ENCODE measurements around the gene UBAC1. TPM values are rescaled to one million over a fixed set of nuclear protein-coding genes. Genes with fewer than 3 reads are reported as not detected.
A peak's percentile ranks its signal among the peaks of the same experiment; 100 is the strongest.

The UBAC1 gene
- total and polyA plus RNA-seq, 9 of the 15 experiments (the other 6 are each of a cell fraction or from before 2014, with no cell fraction given) = 94.0 to 399 (median 228) TPM

- TF ChIP-seq TFE3 (CRISPR knock-in tag; IDR thresholded peaks at IDR 0.05) (peak; percentile 10; the same call in 1 of the 2 replicates), MGA (IDR thresholded peaks at IDR 0.05) (no peak), SP1 (CRISPR knock-in tag; IDR thresholded peaks at IDR 0.05) (peak; percentile 74), KDM1A (IDR thresholded peaks at IDR 0.05) (no peak), ZNF830 (CRISPR knock-in tag; IDR thresholded peaks at IDR 0.05) (no peak), NUFIP1 (IDR thresholded peaks at IDR 0.05; ENCODE audit: partially characterized antibody) (no peak), GTF2A2 (tag; IDR thresholded peaks at IDR 0.05) (no peak), MXI1 (IDR thresholded peaks at IDR 0.05; ENCODE audit: low read depth, low read length) (peak; percentile 84; the same call in 1 of the 2 replicates), ZNF316 (IDR thresholded peaks at IDR 0.05) (no peak), BCOR (IDR thresholded peaks at IDR 0.05) (peak; percentile 74; the same call in 1 of the 2 replicates), NFRKB (IDR thresholded peaks at IDR 0.05; ENCODE audit: low read depth) (no peak), ID3 (CRISPR knock-in tag; IDR thresholded peaks at IDR 0.05) (peak; percentile 31; the same call in 1 of the 2 replicates), ID3 (tag; IDR thresholded peaks at IDR 0.05) (peak; percentile 90), RBM17 (IDR thresholded peaks at IDR 0.05; ENCODE audit: borderline replicate concordance, low read depth, low read length) (no peak), NFIC (IDR thresholded peaks at IDR 0.05) (no peak), TEAD2 (tag; IDR thresholded peaks at IDR 0.05) (no peak)
These were observed 9.1 kb downstream of the UBAC1 start (continued) for GRCh38 chr9:135951889-135952663.
